MCF 10A (cell line): ENCODE measurements around the gene TBC1D9B. TPM values are rescaled to one million over a fixed set of nuclear protein-coding genes. Genes with fewer than 3 reads are reported as not detected.

Experiments
- BruUV-seq: library from RNA; stranded (reverse); fragments of 400-500 nt; replicated peaks from 2 replicates; lab custom pipeline; 2021; lab: Mats Ljungman, UMichigan
- CTCF ChIA-PET: fragments of 300-600 bp; sonication (Branson Sonifier 250); formaldehyde crosslinking; extraction: SDS; loops from one replicate; lab custom pipeline; 2021; ENCODE audit warnings: antibody characterized with exemption, inconsistent platforms; lab: Yijun Ruan, JAX
- POLR2A ChIA-PET: fragments of 300-600, 350-650 bp; sonication (Branson Sonifier 250); formaldehyde crosslinking; extraction: SDS; loops from one replicate; lab custom pipeline; 2020; ENCODE audit warnings: antibody characterized with exemption, inconsistent platforms; lab: Yijun Ruan, JAX
- DNase-seq: peaks from one replicate; pipeline ENCODE4 v3.0.0-alpha.2; 2018; ENCODE audit not compliant: unreplicated experiment
- H3K27ac Mint-ChIP-seq: one replicate; pipeline ENCODE4 v1.8.0; 2022; ENCODE audit warnings: mild to moderate bottlenecking, low read depth, mixed read lengths; ENCODE audit not compliant: unreplicated experiment
- H3K27me3 Mint-ChIP-seq: one replicate; pipeline ENCODE4 v1.8.0; 2022; ENCODE audit warnings: mixed read lengths; ENCODE audit not compliant: insufficient read depth, unreplicated experiment
- H3K36me3 Mint-ChIP-seq: one replicate; pipeline ENCODE4 v1.8.0; 2022; ENCODE audit warnings: mild to moderate bottlenecking, moderate library complexity, mixed read lengths; ENCODE audit not compliant: insufficient read depth, unreplicated experiment
- H3K4me1 Mint-ChIP-seq: one replicate; pipeline ENCODE4 v1.8.0; 2022; ENCODE audit warnings: mixed read lengths; ENCODE audit not compliant: insufficient read depth, unreplicated experiment
- H3K4me3 Mint-ChIP-seq: one replicate; pipeline ENCODE4 v1.8.0; 2022; ENCODE audit warnings: mild to moderate bottlenecking, moderate library complexity, mixed read lengths; ENCODE audit not compliant: unreplicated experiment
- H3K9me3 Mint-ChIP-seq: one replicate; pipeline ENCODE4 v1.8.0; 2022; ENCODE audit warnings: mixed read lengths; ENCODE audit not compliant: unreplicated experiment
- intact Hi-C: fragments of 100-400 bp; cut with micrococcal nuclease; formaldehyde crosslinking; loops from 2 replicates; pipeline ENCODE4 v1.14.1; 2022
- total RNA-seq: library from RNA; stranded (reverse); gene quantifications from 2 replicates; pipeline ENCODE4 v1.2.3, GENCODE V29; 2022
- TF ChIP-seq, protein P1 (sequence below): fragments of 200-600 bp; IDR thresholded peaks from one replicate; pipeline ENCODE4 v1.8.0; 2022; ENCODE audit warnings: antibody characterized with exemption, mild to moderate bottlenecking; ENCODE audit not compliant: unreplicated experiment

The TBC1D9B gene
- total RNA-seq, 1 experiment from 2014 or later, result 162 TPM

GRCh38 chr5:179816796-179817469 is 90.8 kb downstream of the TBC1D9B start:
- no peak overlapping the region for H3K27ac Mint-ChIP-seq
- no peaks in the 10 kb centered on the region for H3K27me3 Mint-ChIP-seq
- H3K36me3 Mint-ChIP-seq, result peaks cover 45% of the 10 kb centered on the region
- H3K4me3 Mint-ChIP-seq, result no peak overlapping the region
- no peaks in the 10 kb centered on the region for H3K9me3 Mint-ChIP-seq
- no TSS peak for BruUV-seq
- ChIA-PET CTCF (interaction anchor here (0.5 to 1.0 kb wide), 2 partner anchors 11 to 518 kb away, joined by 3 read pairs; no protein-coding TSS in a partner anchor), POLR2A (interaction anchor here (0.6 kb wide), 1 partner anchor 153 kb away, joined by 4 read pairs; no protein-coding TSS in a partner anchor)
- peaks cover 26% of the 10 kb centered on the region for H3K4me1 Mint-ChIP-seq
- TF ChIP-seq, protein P1, sequence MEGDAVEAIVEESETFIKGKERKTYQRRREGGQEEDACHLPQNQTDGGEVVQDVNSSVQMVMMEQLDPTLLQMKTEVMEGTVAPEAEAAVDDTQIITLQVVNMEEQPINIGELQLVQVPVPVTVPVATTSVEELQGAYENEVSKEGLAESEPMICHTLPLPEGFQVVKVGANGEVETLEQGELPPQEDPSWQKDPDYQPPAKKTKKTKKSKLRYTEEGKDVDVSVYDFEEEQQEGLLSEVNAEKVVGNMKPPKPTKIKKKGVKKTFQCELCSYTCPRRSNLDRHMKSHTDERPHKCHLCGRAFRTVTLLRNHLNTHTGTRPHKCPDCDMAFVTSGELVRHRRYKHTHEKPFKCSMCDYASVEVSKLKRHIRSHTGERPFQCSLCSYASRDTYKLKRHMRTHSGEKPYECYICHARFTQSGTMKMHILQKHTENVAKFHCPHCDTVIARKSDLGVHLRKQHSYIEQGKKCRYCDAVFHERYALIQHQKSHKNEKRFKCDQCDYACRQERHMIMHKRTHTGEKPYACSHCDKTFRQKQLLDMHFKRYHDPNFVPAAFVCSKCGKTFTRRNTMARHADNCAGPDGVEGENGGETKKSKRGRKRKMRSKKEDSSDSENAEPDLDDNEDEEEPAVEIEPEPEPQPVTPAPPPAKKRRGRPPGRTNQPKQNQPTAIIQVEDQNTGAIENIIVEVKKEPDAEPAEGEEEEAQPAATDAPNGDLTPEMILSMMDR, result no peak
- intact Hi-C loops, result no loop called here
- DNase-seq, result no peak

GRCh38 chr5:179816401-179816795 is 91.3 kb downstream of the TBC1D9B start:
- no peaks in the 10 kb centered on the region for H3K27me3 Mint-ChIP-seq
- DNase-seq, result no peak
- peaks cover 45% of the 10 kb centered on the region for H3K36me3 Mint-ChIP-seq
- no peaks in the 10 kb centered on the region for H3K9me3 Mint-ChIP-seq
- peaks cover 24% of the 10 kb centered on the region for H3K4me1 Mint-ChIP-seq
- no peak overlapping the region for H3K27ac Mint-ChIP-seq
- TF ChIP-seq, protein P1, result no peak
- ChIA-PET CTCF (no interaction called here), POLR2A (interaction anchor here (0.6 to 1.7 kb wide), 4 partner anchors 19 to 152 kb away, joined by 3 to 4 read pairs (median 4); partner anchors contain the start of gene LTC4S)
- no TSS peak for BruUV-seq
- intact Hi-C loops, result no loop called here
- no peak overlapping the region for H3K4me3 Mint-ChIP-seq

DNA sequence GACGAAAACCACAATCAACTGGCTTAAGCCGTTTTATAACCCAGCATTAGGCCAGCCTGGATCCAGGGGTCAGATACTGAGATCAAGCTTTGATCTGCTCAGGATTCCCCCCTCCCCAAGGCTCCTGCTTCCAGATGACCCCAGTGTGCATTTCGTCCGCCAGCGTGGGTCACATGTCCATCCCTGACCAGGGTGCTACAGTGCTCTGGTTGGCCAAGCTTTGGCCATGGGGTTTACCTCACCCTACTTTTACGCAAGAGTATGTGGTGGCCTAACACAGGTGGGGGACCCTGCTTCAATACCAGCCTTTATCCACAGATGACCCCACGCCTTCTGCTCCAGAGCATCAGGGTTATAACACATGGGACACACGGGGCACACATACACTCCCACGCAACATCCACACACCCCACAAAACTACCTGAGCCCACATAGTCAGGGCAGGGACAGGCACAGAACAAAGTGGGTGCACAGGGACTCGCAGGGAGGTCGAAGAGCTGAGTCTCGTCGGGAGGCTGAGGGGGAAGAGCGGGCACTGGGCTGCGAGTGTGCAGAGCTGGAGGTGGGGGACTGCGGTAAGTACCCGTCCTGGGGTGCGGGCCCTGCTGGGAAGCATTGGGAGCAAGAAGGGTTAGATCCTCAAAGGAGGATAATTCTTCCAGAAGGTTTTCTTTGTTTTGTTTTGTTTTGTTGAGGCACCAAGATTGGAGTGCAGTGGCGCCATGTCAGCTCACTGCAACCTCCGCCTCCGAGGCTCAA is 92.0 kb downstream of the TBC1D9B start:
- Mint-ChIP-seq H3K36me3 (peaks cover 44% of the 10 kb centered on the region), H3K4me1 (peaks cover 24% of the 10 kb centered on the region), H3K27me3 (no peaks in the 10 kb centered on the region), H3K27ac (no peak overlapping the region), H3K9me3 (no peaks in the 10 kb centered on the region), H3K4me3 (no peak overlapping the region)
- BruUV-seq, result no TSS peak
- DNase-seq, result no peak
- TF ChIP-seq, protein P1, result no peak
- ChIA-PET POLR2A (interaction anchor here (0.6 to 1.7 kb wide), 4 partner anchors 18 to 86 kb away, joined by 3 to 4 read pairs (median 3); partner anchors contain the start of gene LTC4S), CTCF (no interaction called here)
- intact Hi-C loops, result no loop called here

DNA sequence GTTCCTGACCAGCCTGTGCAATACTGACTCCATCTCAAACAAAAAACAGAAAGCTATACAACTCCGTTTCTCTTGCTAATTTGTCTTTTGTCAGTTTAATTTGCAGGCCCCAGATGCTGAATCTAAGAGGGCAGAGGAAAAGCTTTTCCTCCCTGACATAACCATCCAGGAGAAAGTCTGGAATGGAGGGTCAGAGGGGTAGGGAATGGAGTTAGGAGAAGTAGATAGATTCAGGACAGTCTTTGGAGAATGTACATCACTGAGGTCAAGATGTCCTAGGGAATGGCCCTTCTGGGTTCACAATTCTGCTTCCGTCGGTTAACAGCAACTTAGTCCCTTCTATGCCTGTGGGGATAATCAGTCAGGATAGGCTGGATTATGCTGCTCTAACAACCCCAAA is 93.6 kb downstream of the TBC1D9B start:
- BruUV-seq, result no TSS peak
- TF ChIP-seq, protein P1, result no peak
- CTCF ChIA-PET, result interaction anchor here (0.8 to 1.6 kb wide), 2 partner anchors 18 to 187 kb away, joined by 3 read pairs; no protein-coding TSS in a partner anchor
- POLR2A ChIA-PET, result no interaction called here
- DNase-seq, result no peak
- Mint-ChIP-seq H3K27ac (no peak overlapping the region), H3K9me3 (no peaks in the 10 kb centered on the region), H3K27me3 (no peaks in the 10 kb centered on the region), H3K4me3 (no peak overlapping the region), H3K36me3 (peaks cover 34% of the 10 kb centered on the region), H3K4me1 (peaks cover 13% of the 10 kb centered on the region)
- intact Hi-C loops, result no loop called here
